IPS DF 6.9 (cell line): Measurements from ENCODE around the gene RNASE3.
"Not testable (repeated sequence)": the region's sequence is repeated elsewhere in the genome, so short reads cannot be mapped to it uniquely, and the experiment has no call there.

Experiments used
- DNase-seq: peaks from one replicate; pipeline ENCODE4 v3.0.0-alpha.2; 2013; ENCODE audit warnings: low read depth, low spot score
- H3K27ac ChIP-seq: one replicate; pipeline ENCODE4 v1.5.1; 2013; ENCODE audit warnings: low read length, control low read depth
- H3K27me3 ChIP-seq: 2 replicates; pipeline ENCODE4 v1.6.1; 2013; ENCODE audit warnings: mild to moderate bottlenecking, low read length; ENCODE audit not compliant: control insufficient read depth, insufficient read depth
- H3K36me3 ChIP-seq: 2 replicates; pipeline ENCODE4 v1.6.1; 2013; ENCODE audit warnings: low read length; ENCODE audit not compliant: control insufficient read depth, insufficient read depth
- H3K4me1 ChIP-seq: 2 replicates; pipeline ENCODE4 v1.6.1; 2013; ENCODE audit warnings: low read length; ENCODE audit not compliant: control insufficient read depth, insufficient read depth
- H3K4me3 ChIP-seq: 2 replicates; pipeline ENCODE4 v1.5.1; 2013; ENCODE audit warnings: mild to moderate bottlenecking, low read length
- H3K9me3 ChIP-seq: 2 replicates; pipeline ENCODE4 v1.6.1; 2013; ENCODE audit warnings: low read length, inconsistent platforms; ENCODE audit not compliant: control insufficient read depth, insufficient read depth
- WGBS: extraction: QIAGEN DNeasy Blood & Tissue Kit; methylation state at CpG from one replicate; pipeline ENCODE4 v1.1.7; 2013; ENCODE audit warnings: mixed read lengths, missing lambda C conversion rate; ENCODE audit not compliant: insufficient read length, insufficient coverage; 5-methylcytosine and 5-hydroxymethylcytosine counted together

Gene RNASE3

GRCh38 chr14:20910822-20911221, 19.6 kb downstream of the RNASE3 start:
- H3K9me3 ChIP-seq, DNase-seq, H3K36me3 ChIP-seq, H3K4me1 ChIP-seq, H3K27ac ChIP-seq, H3K4me3 ChIP-seq, H3K27me3 ChIP-seq: not testable (repeated sequence)
- no CpG with 5 or more reads among the region's 14 CpGs for WGBS

GRCh38 chr14:20919038-20919756, 28.0 kb downstream of the RNASE3 start:
- H3K9me3 ChIP-seq, H3K4me3 ChIP-seq, H3K36me3 ChIP-seq, H3K27ac ChIP-seq, DNase-seq, H3K27me3 ChIP-seq, H3K4me1 ChIP-seq: not testable (repeated sequence)
- WGBS: no CpG with 5 or more reads among the region's 11 CpGs

- not testable (repeated sequence) for H3K27ac ChIP-seq, DNase-seq, H3K36me3 ChIP-seq, H3K9me3 ChIP-seq, H3K4me1 ChIP-seq, H3K4me3 ChIP-seq, H3K27me3 ChIP-seq
- WGBS: no CpG with 5 or more reads among the region's 2 CpGs
Observed at GRCh38 chr14:20923766-20924297, 32.6 kb downstream of the RNASE3 start.

DNA sequence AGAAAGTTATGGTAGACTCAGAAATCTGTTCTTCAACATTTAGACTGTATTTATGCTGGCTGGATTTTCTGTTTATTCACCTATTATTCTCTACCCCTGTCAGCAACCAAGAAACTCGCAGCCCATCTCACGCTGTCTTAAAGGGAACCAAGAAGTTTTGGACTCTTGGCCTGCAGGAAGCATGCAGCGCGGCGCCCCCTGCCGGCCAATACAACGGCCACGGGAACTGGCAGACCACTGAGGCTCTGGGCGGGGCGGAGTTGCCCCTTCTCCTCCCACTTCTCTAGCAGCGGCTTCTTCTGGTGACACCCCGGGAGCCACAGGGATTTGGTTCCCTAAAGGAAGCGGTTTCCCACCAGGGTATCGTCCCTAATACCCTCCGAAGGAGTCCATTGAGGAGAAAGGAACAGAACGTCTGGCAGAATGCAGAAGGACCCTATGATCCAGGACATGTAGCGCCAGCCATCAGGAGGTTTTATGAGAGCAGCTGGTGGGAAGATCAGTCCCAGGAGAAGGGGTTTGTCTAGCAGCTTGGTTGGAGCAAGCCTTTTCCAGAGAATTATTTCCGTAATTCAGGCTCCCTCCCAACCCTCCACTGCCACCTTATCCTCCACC, 43.1 kb downstream of the RNASE3 start:
- H3K4me3 ChIP-seq: no peak overlapping the region
- no CpG with 5 or more reads among the region's 18 CpGs for WGBS
- peak; percentile 48 for DNase-seq

GRCh38 chr14:20935303-20935984, 44.3 kb downstream of the RNASE3 start:
- Histone ChIP-seq H3K36me3 (no peaks in the 10 kb centered on the region), H3K27me3 (no peaks in the 10 kb centered on the region), H3K27ac (no peak overlapping the region), H3K9me3 (no peaks in the 10 kb centered on the region), H3K4me1 (no peaks in the 10 kb centered on the region), H3K4me3 (no peak overlapping the region)
- WGBS: no CpG with 5 or more reads among the region's 5 CpGs
- DNase-seq: no peak

More for the DNA sequence above, 43.1 kb downstream of the RNASE3 start:
- H3K9me3 ChIP-seq: no peaks in the 10 kb centered on the region
- H3K27me3 ChIP-seq: no peaks in the 10 kb centered on the region
- H3K4me1 ChIP-seq: no peaks in the 10 kb centered on the region
- H3K27ac ChIP-seq: no peak overlapping the region
- H3K36me3 ChIP-seq: no peaks in the 10 kb centered on the region
